ENCODE results near the gene TERT.

The TERT gene

DNA sequence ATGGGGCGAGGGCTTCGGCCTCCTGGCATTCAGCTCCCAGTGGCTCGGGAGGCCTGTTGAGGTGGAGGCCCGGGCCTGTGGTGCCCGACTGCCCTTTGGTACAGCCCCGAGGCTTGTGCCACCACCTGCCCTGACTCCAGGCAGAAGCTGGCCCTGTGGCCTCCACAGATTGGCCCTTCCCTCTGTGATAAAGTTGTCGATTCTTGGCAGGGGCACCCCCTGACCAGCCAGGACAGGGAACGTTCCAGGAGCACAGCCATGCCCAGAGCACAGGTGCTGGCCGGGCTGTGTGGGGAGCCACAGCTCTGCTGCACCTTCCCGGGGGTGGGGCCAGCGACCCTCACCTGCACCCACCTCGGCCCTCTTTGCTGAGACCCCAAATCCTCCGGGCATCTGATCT, 37.0 kb downstream of the TERT start:
- DNase-seq = no peak

DNA sequence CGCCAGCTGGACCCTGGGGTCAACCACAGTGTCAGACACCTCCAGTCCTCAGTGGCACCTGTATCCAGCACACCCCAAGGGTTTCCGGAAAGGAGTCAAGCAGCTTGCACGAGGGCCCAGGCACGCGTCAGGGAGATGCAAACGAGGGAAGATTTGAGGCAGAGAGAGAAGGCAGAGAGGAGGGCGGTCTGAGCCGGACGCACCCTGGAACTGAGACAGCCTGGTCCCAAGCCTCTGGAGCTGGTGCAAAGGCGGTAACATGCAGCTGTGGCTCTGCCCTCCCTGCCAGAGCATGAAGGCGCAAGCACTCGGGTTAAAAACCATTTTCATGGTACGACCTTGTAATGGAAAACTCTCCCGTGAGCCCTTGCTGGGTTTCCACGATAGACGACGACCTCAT, 37.5 kb downstream of the TERT start:
- DNase-seq = no peak

DNA sequence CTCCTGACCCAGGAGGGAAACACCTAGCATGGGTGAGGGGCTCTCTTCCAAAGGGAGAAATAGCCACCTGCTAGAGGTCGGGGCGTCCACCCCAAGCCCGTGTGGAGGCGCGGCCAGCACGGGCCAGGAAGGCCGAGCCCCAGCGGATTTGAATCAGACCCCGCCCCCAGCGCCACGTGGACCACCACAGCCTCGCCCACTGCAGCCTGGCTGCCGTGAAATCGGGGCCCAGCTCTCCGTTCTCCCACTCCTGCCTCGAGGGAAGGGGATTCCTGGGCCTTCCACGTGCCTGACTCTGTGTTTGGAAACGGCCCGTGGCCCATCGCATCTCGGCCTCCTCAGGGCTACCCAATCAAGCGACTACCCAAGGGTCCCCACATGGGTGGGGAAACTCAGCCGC, 38.1 kb downstream of the TERT start:
- no peak for DNase-seq

DNA sequence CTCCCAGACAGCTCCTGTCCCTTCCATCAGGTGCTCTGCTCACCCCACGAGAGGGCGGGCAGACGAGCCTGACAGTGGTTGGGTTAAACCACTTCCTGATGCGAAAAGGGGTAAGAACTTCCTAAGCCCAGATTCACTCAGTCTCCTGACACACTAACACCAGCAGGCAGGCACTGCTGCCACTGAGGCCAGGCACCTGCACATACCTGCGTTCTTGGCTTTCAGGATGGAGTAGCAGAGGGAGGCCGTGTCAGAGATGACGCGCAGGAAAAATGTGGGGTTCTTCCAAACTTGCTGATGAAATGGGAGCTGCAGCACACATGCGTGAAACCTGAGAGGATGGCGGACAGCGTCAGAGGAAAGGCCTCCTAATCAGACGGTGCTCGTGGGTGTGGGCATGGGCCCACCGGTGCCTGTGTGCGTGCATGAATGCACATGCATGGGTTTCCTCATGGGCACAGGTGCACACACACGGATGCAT, 39.7 kb downstream of the TERT start:
- DNase-seq = no peak

DNA sequence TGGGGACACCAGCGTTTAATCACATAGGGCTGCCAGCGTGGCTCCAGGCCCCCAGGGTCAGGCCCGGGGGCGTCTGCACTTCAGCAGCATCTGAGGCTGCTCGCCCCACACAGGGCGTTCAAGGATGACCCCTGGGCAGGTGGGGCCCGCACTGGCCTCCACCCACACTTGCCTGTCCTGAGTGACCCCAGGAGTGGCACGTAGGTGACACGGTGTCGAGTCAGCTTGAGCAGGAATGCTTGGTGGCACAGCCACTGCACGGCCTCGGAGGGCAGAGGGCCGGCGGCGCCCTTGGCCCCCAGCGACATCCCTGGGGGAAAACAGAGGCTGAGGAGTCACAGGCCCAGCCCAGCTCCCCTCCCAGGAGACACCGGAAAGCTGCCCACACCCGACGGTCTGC, 40.7 kb downstream of the TERT start:
- no peak for DNase-seq

DNA sequence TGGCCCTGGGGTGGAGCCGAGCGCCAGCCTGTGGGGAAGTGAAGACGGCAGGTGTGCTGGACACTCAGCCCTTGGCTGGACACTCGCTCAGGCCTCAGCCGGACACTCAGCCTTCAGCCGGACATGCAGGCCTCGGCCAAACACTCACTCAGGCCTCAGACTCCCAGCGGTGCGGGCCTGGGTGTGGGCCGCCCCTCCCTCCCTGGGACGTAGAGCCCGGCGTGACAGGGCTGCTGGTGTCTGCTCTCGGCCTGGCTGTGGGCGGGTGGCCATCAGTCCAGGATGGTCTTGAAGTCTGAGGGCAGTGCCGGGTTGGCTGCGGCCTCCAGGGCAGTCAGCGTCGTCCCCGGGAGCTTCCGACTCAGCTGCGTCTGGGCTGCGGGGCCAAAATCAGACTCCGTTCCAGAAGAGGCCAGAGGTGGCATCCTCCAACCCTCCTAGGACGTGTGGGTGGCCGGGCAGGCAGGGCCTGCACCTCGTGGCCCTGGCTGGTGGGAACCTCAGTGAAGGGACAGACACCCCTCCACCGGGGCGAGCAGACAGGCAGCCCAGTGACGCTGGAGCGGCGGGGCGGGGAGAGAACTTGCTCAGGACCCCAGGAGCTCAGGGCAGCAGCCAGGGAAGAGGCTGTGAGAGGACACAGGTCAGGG, 41.3 kb downstream of the TERT start:
- DNase-seq = no peak

DNA sequence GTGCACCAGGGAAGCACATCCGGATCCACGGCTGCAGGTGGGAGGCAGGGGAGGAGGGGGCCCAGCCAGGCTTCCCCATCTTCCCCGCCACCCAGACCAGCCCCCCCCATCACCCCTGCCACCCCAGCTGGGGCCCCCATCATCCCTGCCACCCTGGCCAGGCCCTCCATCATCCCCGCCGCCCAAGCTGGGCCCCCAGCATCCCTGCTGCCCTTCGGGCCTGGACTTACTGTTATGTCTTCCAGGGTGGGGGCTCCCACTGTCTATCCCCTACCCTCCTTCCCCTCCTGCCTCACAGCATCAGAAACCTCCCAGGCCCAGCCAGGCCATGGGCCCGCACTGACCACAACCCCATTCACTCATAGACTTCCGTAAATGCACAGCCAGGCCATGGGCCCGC, 42.2 kb downstream of the TERT start:
- no peak for DNase-seq

DNA sequence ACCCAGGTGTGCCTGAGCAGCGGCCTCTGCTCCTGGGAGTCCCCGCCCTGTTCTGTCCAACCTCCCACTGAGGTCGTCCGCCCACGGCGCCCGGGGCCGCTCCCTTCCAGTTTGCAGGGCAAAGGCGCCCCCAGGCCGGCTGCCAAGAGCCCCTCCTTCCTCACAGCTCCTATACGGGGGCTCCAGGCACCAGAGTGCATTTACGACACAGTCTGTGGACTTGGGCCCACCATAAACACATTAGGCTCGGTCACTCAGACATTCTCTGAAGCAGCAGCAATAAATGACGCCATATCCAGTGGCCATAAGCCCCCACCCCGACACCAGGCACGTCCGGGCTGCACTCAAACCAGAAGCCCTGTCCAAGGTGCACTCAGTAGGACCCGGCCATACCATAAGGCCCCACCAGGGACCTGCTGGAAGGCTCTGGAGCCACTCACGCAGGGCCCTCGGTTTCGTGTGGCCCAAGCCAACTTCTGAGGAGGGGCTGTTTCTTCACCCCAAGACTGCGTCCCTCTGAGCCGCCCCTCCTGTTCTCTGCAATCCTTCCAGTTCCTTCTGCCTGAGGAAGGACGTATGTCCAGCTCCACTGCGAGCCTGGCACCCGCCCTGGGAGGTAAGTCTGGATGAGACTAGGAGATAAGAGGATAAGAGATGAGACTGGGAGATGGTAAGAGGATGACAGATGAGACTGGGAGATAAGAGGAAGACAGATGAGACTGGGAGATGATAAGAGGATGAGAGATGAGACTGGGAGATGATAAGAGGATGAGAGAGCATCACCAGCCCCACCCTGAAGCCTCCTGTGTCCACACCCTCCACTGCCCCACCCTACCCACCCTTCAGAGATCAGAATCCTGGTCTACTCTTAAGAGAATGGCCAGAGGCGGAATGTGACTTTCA, 42.9 kb downstream of the TERT start:
- no peak for DNase-seq

DNA sequence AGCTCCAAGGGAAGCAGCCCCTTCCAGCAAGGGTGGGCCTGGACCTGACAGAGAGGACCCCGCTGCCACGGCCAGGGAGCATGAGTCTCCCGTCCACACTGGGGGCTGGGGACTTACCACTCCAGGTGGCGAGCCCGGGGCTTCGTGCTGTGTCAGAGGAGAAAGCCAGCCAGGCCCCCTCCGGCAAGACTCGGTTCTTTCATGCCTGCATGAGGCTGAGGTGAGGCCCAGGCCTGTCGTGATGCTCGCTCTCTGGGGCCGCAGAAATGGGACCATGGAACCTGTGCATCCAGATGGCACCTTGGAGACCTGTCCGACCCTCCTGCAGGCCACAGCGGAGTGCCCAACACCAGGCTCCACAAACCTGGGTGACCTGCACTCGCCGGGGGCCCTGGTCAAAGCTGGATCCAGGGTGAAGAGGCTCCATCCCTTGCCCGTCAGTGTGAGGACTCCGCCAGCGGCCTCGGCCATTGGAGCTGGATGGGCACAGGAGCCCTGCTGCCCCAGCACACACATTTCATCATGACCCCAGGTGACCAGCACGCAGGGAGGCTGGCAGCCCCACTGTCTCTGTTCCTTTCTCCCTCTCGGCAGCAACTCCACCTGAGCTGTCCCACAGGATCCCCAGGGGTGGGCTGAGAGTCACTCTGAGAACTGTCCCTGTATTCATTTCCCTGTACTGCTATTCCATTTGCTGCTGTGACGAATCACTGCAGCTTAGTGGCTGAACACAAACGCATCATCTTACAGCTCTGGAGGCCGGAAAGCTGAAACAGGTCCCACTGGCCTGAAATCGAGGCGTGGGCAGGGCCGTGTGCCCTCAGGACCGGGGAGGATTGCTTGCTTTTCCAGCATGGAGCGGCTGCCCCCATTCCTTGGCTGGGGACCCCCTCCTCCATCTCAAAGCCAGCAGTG, 45.2 kb downstream of the TERT start:
- no peak for DNase-seq

DNA sequence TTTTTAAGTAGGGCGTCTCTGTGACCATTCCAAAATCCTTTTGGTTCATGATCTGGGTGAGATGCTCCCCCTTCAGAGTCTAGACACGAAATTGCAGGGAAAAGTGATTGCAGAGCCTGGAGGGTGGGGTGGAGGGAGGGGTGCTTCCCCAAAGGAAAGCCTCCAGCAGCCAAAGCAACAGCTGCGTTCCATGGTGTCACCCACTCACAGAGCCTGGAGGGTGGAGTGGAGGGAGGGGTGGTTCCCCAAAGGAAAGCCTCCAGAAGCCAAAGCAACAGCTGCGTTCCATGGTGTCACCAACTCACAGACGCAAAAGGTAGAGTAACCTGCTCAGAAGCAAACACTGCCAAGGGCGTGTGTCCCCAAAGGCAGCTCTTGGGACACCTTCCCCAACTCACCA, 47.1 kb downstream of the TERT start:
- no peak for DNase-seq

DNA sequence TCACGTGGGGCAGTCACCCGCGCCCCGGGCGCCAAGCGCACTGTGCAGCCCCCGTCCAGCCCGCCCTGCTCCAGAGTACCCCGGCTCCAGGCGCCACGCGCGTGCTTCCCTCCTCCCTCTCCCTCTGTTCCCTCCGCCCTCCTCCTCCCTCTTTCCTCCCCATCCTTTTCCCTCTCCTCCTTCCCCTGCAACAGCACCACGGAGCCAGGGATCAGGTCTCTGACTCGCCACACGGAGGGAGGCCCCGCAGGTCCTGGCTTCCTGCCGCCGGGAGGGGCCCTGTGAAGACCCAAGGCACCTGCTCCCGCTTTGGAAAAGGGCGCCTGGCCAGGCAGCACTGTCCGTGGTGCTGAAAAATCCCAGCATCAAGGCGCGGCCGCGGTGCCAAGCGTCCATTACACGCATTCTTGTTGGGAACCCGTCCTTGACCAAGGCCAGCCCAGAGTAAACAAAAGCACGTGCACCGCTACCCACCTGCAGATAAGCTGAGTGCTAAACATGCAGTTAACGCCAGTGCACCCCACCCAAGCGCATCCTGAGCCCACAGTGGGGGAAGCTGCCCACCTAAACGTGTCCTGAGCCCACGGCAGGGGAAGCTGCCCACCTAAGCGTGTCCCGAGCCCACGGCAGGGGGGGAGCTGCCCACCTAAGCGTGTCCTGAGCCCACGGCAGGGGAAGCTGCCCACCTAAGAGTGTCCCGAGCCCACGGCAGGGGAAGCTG, 48.0 kb downstream of the TERT start:
- DNase-seq = no peak

DNA sequence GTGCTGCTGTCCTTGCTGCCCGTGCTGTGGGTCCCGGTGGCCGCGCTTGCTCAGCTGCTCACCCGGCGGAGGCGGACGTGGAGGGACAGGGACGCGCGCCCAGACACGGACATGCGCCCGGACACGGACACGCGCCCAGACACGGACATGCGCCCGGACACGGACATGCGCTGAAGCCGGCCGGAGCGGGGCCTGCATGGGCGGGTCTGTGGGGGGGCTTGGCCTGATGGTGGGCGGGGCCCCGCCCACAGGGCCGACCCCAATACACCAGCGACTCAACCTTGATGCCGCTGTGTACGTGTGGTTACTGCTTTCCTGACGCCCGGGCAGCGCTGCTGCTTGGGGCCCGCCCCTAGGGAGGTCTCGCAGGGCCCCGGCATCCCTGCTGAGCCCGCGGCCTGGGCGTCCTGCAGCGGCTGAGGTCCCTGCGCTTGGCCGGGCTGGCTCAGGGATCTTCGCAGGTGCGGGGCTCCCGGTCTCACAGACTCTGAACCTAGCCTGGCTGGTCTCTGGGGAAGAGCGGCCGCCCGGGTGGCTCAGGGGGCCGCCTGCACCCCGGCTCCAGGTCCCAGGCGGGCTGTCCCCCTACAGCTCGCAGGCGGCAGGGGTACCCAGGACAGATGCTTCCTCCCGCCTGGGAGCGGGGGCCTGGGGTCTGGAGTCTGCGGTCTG, 48.8 kb downstream of the TERT start:
- DNase-seq = no peak

DNA sequence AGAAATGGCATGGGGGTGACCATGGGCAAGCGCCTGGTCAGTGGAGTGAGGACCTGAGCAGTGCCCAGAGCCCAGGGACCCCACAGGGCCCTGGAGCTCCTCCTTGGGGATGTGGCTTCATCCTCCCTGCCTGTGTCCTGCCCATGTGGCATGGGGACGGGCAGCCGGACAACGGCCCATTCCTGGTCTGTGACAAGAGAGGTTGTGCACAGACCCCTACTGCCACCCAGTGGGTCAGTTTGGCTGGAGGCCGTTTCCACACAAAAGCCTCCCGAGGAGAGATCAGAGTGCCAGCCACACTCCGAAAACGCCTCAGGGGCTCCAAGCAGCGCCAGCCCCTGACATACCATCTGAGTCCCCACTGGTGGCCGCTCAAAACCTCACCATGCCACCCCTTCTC, 49.9 kb downstream of the TERT start:
- DNase-seq = no peak

DNA sequence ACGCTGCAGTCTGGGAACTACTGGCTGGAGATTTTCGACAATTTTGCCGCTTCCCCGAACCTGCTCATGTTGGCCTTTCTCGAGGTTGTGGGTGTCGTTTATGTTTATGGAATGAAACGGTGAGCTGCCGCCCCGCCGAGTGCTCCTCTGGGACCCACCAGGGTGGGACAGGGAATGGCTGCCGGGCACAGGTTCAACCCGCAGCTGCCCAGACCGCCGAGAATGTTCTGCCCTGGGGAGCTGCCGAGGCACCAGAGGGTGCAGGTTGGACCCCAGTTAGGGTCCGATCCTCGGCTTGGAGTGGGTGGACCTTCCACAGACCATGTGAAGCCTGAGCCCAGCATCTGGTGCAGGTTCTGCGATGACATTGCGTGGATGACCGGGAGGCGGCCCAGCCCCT, 50.6 kb downstream of the TERT start:
- DNase-seq = no peak

DNA sequence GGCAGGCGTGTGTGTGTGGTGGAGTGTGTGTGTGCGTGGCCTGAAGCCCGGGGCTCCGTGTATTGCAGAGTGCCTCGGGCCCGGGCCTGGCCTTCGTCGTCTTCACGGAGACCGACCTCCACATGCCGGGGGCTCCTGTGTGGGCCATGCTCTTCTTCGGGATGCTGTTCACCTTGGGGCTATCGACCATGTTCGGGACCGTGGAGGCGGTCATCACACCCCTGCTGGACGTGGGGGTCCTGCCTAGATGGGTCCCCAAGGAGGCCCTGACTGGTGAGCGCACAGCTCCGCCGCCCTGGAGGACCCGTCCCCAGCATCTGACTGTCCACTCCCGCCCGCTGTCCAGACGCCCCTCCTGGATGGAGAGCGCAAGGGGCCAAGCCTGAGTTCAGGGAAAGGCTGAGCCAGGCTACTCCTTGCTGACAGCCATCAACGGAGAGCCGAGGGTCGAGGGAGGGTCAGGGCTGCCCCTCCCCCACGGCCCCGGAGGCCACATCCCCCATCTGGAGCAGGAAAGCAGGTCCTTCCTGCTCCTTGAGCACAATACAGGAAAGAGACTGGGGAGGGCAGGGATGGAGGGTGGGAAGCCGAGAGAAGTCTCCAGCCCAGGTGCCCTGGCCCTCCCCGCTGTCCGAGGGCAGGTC, 51.3 kb downstream of the TERT start:
- no peak for DNase-seq

DNA sequence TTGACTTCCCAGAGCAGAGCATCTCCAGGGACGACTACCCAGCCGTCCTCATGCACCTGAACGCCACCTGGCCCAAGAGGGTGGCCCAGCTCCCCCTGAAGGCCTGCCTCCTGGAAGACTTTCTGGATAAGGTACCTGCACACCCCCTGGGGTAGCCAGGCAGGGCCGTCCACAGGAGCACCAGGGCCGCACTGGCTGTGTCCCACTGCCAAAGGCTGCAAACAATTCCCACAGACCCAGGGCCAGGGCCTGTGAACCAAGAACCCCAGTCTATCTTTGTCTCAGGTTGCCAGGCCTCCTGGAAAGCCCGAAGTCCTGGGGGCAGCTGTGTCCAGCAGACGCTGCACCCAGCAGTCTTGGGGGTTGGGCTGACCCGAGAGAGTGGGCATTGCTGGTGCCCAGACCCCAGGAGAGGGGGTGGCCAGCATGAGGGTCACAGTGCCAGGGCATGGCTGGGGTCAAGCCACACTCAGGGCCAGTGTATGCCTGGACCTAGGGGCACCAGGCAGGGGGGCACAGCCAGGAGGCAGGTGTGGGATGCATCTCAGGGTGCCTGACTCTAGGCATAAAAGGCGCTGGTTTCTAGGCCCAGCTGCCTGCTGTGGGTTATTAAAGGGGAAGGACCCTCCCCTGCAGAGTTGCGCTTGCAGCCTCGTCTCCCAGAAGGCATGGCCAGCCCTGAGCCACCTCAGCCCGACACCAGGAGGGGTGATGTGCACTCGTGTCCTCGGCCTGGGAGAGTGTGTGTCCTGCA, 52.0 kb downstream of the TERT start:
- no peak for DNase-seq

DNA sequence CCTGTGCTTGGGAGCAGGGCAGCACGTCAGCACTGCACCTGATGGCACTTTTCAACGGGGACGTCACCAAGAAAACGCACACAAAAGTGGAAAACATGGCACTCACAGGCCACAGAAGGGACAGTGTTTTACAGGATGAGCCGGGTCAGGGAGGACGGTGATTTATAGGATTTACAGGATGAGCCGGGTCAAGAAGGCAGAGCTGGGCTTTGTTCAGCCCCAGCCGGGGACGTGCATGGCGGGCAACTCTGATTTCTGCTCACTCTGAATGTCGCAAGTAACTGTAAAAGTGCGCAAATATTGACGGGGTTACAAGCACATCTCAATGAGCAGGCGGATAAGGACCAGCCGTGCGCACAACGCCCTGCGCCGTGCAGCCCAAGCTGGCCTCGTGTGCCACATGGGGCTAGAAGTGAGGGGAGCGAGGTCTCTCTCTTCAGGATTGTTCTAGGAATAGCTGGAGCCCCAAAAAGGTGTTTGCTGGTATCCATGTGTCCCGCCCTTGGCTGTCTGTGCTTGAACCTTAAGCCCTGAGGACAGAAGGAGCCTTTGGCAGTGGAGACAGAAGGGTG, 53.3 kb downstream of the TERT start:
- no peak for DNase-seq

DNA sequence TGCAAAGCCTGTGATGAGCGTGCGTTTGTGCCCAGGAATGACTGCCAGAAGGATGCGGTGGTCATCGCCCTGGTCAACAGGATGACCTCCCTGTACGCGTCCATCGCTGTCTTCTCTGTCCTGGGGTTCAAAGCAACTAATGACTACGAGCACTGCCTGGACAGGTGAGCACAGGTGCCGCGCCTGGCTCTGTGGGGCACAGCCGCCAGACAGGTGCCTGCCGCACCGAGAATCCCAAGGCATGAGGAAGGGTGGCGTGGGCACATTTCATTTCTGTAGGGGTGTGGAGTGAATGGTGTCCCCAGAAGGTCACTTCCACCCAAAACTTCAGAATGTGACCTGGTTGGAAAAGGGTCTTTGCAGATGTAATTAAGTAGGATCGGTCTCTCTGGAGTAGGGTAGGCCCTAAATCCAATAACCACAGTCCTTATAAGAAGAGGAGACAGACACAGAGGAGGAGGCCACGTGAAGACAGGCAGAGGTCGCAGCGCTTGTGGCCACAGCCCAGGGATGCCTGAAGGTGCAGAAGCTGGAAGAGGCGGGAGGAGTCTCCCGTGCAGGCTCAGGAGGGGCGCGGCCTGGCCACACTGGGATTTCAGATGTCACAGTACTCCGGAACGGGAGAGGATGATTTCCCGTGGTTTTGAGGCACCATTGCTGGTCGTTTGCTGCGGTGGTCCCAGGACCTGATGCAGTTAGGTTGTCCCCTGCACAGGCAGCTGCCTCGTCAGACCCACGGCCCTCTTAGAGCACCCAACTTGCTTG, 54.2 kb downstream of the TERT start:
- no peak for DNase-seq

DNA sequence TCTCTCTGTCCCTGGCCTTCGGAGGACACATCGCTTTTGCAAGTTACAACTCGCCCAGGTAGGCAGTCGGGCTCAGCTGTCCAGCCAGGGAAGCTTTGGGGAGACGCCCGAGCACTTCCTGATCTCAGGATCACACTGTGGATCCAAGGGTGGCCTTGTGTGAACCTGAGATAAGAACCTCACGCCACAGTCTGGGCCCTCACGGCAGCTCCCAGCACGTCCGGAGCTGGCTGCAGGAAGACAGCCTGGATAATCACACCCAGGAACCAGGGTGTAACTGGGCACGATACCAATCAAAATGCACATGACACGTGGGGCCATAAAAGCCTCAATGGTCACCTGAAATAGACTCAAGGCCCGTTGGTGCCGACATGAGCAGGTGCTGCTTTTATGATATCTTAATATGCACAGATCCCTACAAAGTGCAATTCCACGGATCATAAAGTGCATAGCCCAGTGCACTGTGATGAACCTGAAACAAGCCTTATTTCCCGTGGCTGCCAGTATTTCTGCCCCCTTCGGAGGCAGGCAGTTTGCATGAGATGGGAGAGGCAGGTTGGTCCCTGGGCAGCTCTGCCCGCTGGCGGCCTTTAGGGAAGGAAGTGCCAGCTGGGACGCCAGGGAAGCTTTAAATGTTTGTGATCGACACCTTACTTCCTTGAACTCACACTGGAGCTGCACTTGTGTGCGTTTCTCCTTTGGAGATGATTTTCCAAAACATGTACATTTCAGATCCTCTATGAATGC, 55.2 kb downstream of the TERT start:
- no peak for DNase-seq
